ENCODE data around the gene NOXO1.

The NOXO1 gene

DNA sequence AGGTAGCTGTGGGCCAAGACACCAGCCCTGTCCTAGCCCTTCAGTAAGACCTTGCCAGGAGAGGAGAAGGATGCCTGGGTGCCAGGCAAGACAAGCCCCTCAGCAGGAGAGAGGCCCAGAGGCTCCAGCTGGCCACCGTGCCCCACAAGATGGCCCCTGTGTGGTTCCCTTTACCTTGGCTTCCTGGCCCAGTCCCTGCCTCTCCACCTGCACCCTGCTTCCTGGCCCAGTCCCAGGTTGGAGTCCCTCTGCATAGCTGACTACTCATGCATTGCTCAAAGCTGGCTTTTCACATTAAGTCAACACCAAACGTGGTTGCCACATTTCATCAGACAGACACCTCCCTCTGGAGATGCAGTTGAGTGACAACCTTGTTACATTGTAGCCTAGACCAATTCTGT, 12.5 kb upstream of the NOXO1 start:
- DNase-seq: no peak

DNA sequence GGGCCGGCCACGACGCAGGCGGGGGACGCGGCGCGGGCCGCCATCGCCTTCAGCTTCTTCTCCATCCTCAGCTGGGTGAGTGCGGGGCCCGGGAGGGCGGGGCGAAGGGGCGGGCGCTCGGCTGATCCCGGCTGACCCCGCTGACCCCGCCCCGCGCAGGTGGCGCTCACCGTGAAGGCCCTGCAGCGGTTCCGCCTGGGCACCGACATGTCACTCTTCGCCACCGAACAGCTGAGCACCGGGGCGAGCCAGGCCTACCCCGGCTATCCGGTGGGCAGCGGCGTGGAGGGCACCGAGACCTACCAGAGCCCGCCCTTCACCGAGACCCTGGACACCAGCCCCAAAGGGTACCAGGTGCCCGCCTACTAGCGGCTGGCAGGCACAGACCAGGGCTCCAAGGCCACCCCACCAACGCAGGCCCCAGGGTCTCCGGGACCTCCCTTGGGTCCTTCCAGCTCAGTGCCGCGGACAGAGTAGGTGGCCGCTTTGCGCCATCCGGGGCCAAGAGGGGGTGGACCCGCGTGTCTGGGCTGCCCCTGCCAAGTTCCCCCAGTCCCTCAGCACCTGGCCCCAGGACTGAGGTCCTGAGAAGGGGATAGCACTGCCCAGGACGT, 11.5 kb upstream of the NOXO1 start:
- no peak for DNase-seq

DNA sequence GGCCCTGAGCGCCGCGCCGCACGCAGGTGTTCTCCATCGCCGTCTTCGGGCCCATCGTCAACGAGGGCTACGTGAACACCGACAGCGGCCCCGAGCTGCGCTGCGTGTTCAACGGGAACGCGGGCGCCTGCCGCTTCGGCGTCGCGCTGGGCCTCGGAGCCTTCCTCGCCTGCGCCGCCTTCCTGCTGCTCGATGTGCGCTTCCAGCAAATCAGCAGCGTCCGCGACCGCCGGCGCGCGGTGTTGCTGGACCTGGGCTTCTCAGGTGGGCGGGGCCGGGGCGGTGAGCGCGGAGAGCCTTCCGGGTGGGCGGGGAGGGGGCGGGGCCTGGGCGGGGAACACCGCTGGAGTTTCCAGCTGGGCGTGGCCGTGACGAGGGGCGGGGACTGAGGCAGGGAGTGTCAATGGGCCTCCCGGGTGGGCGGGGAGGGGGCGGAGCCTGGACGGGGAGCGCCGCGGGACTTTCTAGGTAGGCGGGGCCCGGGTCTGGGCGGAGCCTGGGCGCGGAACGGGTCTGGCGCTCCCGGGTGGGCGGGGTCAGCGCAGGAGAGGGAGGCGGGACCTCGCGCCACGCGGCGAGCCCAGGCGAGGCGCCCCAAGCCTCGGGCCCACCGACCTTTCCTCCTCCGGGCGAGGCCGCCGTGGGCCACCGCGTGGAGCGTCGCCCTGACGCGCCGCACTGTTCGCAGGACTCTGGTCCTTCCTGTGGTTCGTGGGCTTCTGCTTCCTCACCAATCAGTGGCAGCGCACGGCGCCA, 10.9 kb upstream of the NOXO1 start:
- no peak for DNase-seq

DNA sequence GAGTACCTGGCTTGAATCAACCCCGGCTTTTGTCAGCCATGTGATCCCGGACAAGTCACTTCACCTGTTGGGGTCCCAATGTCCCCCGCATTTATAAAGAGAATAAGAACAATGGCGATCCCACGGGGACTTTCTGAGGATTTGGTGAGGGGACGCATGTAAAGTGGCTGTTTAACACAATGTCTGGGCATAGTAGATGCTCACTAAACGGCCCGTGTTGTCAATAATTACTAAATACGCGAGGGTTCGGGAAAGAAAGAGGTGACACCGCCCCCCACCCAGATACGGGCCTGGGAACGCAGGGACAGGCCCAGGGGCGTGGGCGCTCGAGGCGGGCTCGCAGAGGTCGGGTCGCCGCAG, 10.3 kb upstream of the NOXO1 start:
- DNase-seq: no peak

DNA sequence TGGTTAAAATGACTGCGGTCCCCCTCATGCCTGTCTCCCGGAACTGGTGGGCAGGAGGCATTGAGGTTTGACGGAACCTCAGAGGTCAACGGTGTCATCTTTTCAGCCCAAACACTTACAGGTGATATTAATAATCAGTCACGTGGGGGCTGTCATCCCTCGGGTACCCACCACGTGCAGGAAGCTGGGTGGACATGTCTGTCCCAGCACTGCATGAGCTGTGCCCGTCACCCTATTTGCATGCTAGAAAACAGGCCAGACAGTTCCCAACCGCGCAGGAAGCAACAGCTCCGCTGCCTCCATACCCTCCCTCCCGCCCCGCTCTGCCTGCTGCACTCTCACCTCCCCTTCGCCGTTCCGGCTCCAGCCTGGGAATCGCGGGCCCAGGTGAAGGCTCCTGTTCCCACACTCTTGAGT, 9.9 kb upstream of the NOXO1 start:
- DNase-seq: no peak

DNA sequence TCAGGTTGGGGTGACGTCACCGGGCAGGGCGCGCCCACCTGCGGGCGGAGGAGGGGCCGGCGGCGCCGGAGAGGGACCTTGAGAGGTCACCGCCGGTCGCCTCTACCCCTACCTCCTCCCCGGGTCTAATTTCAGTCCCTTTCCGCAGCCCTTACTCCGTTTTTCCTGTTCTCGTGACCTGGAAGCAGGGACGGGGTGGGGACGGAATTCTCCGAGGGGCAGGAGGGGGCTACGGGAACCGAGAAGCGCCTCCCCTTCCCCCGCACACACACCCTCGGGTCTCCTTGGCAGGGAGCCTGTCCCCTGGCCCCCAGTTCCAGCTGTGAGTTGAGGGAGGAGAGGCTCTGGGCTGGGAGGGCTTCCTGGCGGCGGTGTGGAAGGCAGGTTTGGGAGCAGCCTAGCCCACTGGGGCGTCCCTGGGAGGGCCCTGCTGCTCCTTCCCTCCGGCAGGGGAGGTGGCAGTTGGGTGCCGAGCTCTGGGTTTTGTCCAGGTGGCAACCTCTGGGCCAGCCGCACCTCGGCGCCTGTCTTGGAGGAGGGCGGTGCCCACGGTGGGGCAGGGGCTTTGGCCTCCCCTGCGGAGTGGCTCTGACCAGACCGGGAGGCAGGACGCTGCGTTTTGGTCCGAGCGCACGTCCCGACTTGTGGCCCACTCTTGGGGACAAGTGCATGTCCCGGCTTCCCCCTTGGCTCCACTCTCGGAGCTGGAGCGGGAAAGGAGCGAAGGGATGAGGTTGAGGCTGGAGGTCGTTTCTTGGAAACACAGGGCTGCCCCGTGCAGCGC, 9.3 kb upstream of the NOXO1 start:
- no peak for DNase-seq

DNA sequence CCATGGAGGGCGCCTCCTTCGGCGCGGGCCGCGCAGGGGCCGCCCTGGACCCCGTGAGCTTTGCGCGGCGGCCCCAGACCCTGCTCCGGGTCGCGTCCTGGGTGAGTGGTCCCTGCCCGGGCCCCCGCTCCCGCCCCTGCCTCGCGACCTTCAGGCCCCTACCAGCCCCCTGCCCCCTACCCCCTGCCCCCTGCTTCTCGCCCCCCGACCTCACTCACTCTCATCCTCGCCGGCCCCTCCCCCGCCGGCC, 8.8 kb upstream of the NOXO1 start:
- DNase-seq: no peak

DNA sequence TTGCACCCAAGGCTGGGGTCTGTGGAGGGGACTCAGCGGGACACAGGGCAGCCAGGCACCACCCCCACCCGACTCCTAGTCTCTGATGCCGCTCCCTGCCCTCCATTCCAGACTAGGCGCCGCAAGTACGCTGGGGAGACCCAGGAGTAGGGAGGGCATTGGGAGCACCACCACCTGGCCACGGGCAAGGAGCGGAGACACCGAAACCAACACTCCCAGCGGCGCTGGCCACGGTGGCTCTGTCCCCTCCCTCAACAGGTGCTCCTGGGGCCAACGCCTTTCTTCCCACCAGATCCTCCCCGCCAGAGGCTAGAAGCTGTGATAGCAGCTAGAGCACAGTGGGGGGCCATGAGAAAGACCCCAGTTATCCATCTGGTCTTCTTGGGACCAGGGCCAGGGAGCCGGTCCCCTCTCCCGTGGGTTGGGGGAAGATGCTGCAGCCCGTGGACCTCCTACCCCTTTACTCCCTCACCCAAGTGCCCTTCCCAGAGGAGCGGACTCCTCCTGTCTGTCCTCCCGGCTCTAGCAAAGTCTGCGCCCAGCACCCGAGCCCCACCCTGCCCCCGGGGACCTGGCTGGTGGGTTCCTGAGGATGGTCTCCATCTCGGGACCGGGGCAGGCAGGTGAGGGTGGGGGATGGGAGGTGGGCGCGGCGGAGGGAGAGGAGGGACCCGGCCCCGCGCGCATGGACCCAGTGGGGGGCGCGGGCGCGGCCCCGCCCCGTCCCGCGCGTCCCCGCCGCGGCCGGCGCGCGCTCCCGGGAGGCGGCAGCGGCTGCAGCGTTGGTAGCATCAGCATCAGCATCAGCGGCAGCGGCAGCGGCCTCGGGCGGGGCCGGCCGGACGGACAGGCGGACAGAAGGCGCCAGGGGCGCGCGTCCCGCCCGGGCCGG, 8.2 kb upstream of the NOXO1 start, which contains the start of gene SYNGR3:
SYNGR3 (plus strand) TSS at position 762 of the 892 bp plus-strand sequence. CDS start 133 bp downstream, outside the sequence.
- no peak for DNase-seq

DNA sequence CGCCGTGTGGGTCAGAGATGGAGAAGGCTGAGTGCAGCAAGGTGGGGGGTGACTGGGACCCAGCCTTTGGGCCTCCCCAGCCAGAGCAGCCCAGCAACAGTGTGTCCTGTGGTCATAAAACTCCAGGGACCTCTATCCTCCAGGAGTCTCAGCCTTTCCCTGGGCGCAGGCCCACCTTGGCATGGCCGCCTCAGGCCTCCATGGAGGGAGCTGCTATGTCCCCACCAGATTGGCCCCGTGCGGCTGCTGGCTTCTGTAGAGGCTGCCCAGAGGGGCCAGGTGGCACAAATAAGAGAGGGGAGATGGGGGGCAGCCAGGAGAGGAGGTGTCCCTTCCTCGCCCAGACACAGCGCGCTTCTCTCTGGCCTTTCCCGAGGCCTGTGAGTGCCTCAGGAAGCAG, 5.9 kb upstream of the NOXO1 start:
- DNase-seq: no peak

DNA sequence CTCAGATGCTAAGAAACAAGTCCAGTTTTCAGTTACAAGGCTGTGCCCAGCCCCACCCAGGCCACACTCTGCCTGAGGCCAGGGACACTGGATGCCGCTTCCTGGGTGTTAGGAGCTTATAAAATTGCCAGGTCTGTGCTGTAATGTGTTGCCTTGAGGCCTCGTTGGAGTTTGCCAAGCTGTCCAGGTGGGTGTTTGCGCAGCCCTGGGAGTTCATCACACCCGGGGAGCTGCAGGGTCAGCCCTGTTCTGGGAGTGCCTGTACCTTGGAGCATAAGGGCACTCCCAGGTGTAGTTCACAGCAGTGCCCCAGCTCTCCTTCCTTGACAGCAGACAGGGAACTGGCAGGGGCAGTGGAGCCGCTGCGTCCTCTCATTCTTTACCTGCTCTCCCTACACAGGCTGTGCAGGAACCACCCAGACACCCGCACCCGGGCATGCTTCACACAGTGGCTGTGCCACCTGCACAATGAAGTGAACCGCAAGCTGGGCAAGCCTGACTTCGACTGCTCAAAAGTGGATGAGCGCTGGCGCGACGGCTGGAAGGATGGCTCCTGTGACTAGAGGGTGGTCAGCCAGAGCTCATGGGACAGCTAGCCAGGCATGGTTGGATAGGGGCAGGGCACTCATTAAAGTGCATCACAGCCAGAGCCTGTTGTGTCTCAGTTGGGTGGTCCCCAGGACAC, 4.3 kb upstream of the NOXO1 start:
- no peak for DNase-seq

DNA sequence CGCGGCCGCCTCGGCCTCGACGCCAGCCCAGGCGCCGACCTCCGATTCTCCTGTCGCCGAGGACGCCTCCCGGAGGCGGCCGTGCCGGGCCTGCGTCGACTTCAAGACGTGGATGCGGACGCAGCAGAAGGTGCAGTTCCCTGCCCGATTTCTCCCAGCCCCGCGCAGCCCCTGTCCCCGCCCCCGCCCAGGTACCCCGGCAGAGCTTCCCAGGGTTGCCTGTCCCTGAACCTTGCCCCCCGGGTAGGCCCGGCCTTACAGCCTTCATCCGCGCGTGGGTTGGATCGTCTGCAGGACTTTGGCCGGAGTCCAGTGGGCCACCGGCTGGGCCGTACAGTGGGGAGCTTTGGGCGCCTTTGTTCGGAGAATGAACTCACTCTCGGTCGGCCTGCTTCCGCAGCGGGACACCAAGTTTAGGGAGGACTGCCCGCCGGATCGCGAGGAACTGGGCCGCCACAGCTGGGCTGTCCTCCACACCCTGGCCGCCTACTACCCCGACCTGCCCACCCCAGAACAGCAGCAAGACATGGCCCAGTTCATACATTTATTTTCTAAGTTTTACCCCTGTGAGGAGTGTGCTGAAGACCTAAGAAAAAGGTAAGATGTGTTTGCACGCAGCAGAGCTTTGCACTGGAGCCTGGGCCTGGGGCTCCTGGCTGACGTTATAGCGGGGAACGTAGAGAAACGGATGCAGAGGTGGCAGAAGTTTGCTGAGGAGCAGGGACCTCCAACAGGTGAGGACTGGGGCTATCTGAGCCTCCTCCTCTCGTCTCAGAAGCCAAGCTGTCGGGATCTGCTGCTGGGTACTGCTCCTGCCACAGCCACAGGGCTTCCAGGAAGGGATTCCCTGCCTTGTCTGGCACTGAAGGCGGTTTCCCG, 3.3 kb upstream of the NOXO1 start:
- no peak for DNase-seq

DNA sequence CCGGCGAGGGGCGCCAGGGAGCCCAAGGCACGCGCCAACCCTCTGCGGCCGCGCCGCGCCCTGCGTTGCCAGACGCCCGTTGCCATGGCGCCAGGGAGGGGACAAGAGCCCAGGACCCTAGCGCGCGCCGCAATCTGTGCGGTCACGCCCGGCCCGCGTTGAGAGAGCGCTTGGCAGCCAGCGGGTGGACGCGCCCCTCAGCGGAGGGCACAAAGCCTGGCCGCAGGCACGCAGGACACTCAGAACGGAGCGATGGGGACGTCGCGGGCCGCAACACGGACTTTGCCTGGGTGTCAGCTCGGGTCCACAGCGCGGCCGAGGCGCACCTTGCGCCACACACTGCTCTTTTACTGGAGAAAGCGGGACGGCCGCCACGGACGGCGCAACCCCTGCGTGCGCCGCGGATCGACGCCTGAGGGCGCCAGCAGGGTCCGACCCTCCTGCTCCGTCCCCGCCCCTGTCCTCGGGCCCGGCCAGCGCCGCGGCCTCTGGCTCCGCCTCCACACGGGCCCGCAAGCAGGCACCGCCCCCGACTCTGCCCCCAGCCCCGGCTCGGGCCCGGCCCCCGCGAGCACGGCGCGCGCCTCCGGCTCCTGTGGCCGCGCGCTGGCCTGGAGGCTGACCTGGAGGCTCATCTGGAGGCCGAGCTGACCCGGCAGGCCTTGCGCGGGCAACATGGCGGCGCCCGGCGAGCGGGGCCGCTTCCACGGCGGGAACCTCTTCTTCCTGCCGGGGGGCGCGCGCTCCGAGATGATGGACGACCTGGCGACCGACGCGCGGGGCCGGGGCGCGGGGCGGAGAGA, 2.5 kb upstream of the NOXO1 start, which contains the start of gene GFER:
GFER (plus strand) TSS at position 650 of the 803 bp plus-strand sequence; CDS start at position 676, 26 bp downstream.
- no peak for DNase-seq

DNA sequence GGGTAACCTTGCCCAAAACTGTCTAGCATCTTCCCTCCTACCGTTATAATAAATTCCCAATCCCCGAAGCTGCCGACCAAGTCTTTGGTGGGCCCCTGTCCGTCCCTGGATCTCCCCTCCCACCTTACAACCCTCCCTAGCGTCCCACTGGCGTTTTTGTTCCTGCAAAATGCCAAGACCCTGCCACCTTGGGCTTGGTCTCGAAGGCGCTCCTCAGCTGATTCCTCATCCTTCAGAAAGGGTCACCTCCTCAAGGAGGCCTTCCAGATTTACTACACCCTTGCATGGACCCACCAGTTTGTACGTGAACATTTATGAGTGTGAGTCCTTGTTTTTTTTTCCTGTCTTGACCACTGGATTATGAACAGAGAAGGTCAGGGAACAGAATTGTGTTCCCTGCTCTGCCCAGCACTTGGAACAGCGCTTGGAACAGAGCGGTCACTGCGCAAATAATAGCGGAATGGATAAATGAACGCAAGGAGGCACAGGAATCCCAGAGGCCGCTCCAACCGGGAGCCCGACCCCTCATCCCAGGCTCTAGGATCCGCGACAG, 1.8 kb upstream of the NOXO1 start:
- DNase-seq: no peak

DNA sequence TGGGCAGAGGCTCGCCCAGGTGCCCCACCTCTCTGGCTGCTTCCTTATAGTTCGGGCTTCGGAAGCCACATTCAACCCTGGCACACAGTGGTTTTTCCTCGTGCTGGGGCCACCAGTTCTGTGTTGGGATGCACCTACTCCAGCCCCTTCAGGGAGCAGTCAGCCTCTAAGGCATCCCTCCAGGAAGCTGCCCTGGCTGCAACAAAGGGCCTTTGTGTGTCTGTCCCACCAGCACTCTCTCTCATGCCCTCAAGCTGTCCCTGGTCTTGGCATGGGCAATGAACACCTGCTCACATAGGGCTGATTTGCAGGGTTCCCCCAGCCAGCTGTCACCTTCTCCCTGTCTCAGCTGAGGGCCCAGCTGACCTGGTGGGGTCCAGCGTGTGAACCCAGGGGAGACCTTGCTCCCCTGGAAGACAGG, 754 bp upstream of the NOXO1 start:
- DNase-seq: no peak

DNA sequence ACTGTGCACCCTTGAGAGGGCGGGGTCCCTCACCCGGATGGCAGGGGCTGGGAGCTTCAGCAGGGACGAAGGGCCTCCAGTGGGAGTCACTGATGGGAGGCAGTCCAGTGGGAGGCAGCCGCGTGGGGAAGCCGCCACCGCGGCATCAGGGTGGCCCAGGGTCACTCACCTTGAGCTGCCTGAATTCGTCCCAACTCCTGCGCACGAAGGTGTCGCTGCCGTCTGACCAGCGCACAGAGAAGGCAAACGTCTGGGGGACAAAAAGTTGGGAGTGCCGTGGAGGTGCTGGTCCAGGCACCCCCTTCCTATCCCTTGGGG, 540 bp downstream of the NOXO1 start:
- DNase-seq: no peak

DNA sequence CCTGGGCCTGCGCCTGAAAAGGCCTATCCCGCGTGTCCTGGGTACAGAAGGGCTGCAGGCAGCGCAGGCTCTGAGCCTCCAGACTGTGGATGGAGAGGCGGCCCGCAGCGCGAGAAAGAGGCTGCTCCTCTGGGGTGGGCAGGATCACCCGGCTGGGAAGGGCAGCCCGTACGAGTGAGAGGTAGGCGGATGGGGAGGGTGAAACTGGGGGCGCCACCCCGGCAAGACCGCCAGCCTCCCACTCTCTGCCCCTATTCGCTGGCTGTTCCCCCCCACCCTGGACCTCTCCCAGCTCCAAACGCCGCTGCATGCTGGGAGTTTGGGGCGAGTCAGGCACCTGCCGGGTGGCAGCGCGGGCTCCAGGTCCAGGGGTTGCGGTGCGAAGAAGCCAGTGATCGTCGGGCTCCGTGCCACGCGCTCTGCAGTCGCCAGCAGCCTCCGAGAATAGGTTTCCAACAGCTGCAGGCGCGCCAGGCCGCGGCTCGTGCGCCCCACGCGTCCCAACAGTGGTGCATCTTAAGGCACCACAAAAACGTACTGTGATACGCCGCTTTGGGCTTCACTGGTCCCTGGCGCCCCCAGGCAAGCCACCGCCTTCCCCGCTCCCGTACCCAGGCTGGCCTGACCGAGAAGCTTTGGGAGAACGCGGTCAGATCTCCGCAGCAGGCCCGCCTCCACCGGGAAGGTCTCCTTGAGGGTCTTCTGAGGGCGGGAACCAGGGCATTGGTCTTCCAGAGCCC, 1.1 kb downstream of the NOXO1 start:
- DNase-seq: no peak

DNA sequence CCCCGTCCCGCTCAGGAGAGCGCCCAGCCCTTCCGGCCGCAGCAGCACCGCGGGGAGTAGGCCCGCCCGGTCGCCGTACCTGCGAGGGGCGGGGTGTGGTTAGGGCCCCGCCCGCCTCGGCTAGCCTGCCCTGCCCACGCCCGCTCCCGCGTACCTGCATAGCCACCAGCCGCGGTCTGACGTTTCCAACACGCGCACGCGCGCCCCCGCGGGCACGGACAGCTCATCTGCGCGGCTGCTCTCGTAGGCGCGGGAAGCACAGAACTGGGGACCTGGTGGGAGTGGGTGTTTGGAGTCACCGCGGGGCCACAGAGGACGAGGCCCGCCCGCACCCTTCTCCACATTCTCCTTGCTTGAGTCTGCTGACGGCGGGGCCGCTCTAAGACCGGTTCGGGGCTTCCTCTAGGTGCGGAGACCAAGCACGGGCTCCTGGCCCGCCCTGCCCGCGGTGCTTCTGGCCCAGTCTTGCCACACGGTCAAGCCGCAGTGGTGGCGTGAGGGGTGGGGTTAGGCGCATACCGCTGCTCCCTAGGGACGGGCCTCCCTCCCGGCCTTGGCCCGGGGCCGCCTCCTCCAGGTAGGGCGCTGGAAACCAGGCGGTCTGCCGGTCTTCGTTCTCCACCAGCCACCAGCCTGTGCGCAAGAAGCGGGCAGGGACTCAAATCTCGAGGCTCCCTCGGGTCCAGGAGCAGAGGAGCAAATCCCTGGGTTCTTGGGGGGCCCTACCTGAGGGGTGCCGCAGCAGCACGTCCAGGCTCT, 1.8 kb downstream of the NOXO1 start:
- DNase-seq: no peak

DNA sequence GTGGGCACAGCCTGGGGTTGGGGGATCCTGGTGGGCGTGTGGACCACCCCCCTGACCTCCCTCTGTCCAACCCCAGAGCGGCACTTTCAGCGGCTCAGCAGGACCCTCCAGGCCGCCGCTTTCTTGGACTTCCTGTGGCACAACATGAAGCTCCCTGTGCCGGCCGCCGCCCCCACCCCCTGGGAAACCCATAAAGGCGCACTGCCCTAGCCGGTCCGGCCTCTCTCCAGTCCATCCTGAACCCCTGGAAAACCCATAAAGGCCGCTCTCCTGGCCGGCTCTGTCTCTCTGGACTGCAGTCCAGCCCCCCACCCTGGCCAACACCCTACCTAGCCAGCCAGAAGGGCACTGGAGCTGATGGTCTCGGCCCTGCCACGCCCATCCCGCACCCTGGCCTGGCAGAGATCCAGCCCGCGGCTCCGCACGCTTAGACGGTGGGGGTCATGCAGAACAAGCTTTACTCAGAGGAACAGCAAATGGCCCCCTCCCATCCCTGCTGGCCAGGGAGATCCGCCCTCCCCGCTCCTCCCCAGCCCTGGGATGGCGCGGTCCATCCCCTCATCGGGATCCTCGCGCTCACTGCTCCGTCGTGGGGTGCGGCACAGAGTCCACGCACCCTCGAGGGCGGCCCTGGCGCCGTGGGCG, 2.7 kb downstream of the NOXO1 start:
- no peak for DNase-seq
